ENCODE results near the gene IFT80. TPM values are rescaled to one million over a fixed set of nuclear protein-coding genes. Genes with fewer than 3 reads are reported as not detected.
A peak's percentile ranks its signal among the peaks of the same experiment; 100 is the strongest.
"Not testable (repeated sequence)": the region's sequence is repeated elsewhere in the genome, so short reads cannot be mapped to it uniquely, and the experiment has no call there.

The IFT80 gene
- total and polyA plus RNA-seq, 4 experiments from 2014 or later, result 4.1 to 38.8 (median 19.6) TPM

DNA sequence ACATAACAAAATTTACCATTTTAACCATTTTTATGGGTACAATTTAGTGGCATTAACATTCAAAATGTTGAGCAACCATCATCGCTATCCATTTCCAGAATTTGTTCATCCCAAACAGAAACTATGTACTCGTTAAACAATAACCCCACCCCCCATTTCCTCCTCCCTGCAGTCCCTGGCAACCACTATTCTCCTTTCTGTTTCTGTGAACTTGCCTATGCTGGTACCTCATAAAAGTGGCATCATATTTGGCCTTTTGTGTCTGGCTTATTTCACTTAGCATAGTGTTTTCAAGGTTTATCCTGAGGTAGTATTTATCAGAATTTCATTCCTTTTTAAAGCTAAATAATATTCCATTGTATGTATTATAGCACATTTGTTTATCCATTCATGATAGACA, 141.4 kb downstream of the IFT80 start:
- ChIA-PET CTCF (ENCODE audit: partially characterized antibody) (no interaction called here), POLR2A (ENCODE audit: partially characterized antibody) (no interaction called here)
- Mint-ChIP-seq H3K27me3 (no peaks in the 10 kb centered on the region), H3K9me3 (no peaks in the 10 kb centered on the region), H3K36me3 (peaks cover 4 to 8% of the 10 kb centered on the region in 2 donors), H3K27ac (no peak overlapping the region), H3K4me1 (peaks cover 0 to 7% (median 3%) of the 10 kb centered on the region in 4 donors), H3K4me3 (no peak overlapping the region)
- Histone ChIP-seq H3K27me3 (ENCODE audit: insufficient read depth, low read length) (no peaks in the 10 kb centered on the region), H3K36me3 (ENCODE audit: insufficient read depth, low read length) (no peaks in the 10 kb centered on the region), H3K27ac (ENCODE audit: low read depth, low read length) (no peak overlapping the region), H3K9me3 (ENCODE audit: control insufficient read depth in 1 of 2, low read length in 2 of 2) (no peaks in the 10 kb centered on the region), H3K4me1 (ENCODE audit: insufficient read depth, low read length) (no peaks in the 10 kb centered on the region), H3K4me3 (ENCODE audit: low read length in 2 of 2) (no peak overlapping the region)
- intact Hi-C loops (cut with micrococcal nuclease), result no loop called here
- DNase-seq, result no peak

DNA sequence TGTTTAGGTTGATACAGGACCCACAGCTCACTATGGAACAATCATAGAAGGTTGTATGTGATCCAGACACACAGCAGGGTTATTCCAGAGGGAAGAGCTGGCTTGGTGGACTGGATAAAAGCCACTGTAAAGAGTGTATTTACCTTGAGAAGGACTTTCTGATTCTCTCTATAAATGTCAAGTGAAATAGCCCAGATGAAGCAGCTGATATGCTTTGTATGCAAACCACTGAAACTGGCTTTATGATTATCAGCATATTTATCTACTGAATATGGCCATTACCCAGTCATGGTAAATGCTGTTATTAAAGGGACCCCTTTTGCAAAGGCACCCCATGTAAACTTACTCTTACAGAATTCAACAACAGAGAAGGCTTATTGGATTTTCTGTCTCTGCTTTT, 145.7 kb downstream of the IFT80 start:
- Histone ChIP-seq H3K4me1 (ENCODE audit: insufficient read depth, low read length) (no peaks in the 10 kb centered on the region), H3K27me3 (ENCODE audit: insufficient read depth, low read length) (no peaks in the 10 kb centered on the region), H3K9me3 (ENCODE audit: control insufficient read depth in 1 of 2, low read length in 2 of 2) (no peaks in the 10 kb centered on the region), H3K27ac (ENCODE audit: low read depth, low read length) (no peak overlapping the region), H3K4me3 (ENCODE audit: low read length in 2 of 2) (no peak overlapping the region), H3K36me3 (ENCODE audit: insufficient read depth, low read length) (no peaks in the 10 kb centered on the region)
- no peak overlapping the region for H3K4me3 Mint-ChIP-seq
- intact Hi-C loops (cut with micrococcal nuclease), result no loop called here
- no peak for DNase-seq
- no peaks in the 10 kb centered on the region for H3K36me3 Mint-ChIP-seq
- H3K27me3 Mint-ChIP-seq, result no peaks in the 10 kb centered on the region
- CTCF ChIA-PET (ENCODE audit: partially characterized antibody), result no interaction called here
- no peaks in the 10 kb centered on the region for H3K4me1 Mint-ChIP-seq
- no peaks in the 10 kb centered on the region for H3K9me3 Mint-ChIP-seq
- POLR2A ChIA-PET (ENCODE audit: partially characterized antibody), result no interaction called here
- H3K27ac Mint-ChIP-seq, result peak overlapping the region in 1 of 7 donors; percentile 1

DNA sequence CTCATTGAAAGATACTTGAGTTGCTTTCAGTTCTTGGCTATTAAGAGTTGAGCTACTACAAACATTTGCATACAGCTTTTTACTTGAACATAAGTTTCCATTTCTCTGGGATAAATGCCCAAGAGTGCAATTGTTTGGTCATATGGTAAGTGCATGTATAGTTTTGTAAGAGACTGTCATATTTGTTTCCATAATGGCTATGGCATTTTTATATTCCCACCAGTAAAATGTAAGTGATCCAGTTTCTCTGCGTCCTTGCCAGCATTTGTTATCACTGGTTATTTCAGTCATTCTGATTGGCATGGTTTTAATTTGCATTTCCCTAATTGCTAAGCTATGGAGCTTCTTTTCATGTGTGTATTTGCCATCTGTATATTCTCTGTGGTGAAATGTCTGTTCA, 151.3 kb downstream of the IFT80 start:
- CTCF ChIA-PET (ENCODE audit: partially characterized antibody), result no interaction called here

DNA sequence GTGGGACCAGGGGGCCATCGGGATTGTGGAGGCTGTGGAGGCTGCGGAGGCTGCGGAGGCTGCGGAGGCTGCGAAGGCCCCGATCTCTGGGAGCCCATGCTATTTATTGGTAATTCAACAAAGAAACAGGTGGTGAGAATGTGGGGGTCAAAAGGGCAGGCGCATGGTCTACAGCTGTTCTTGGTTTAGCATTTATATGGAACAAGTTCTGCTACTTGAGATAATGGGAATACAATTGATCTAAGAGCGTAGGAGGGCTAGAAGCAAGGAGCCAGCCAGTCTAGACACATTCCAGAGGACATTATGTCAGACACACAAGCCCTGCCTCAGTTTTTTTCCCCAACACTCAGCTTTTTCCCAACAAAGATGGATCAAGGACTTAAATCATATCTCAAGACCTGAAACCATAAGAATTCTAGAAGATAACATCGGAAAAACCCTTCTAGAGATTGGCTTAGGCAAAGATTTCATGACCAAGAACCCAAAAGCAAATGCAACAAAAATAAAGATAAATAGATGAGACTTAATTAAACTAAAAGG, 153.7 kb downstream of the IFT80 start:
- Histone ChIP-seq H3K27ac (ENCODE audit: low read depth, low read length) (no peak overlapping the region), H3K9me3 (ENCODE audit: control insufficient read depth in 1 of 2, low read length in 2 of 2) (no peaks in the 10 kb centered on the region), H3K4me3 (ENCODE audit: low read length in 2 of 2) (no peak overlapping the region), H3K27me3 (ENCODE audit: insufficient read depth, low read length) (no peaks in the 10 kb centered on the region), H3K36me3 (ENCODE audit: insufficient read depth, low read length) (no peaks in the 10 kb centered on the region), H3K4me1 (ENCODE audit: insufficient read depth, low read length) (no peaks in the 10 kb centered on the region)
- no peak overlapping the region for H3K4me3 Mint-ChIP-seq
- CTCF ChIA-PET (ENCODE audit: partially characterized antibody), result no interaction called here
- H3K9me3 Mint-ChIP-seq, result peaks cover 0 to 6% (median under 1%) of the 10 kb centered on the region in 8 donors
- intact Hi-C loops (cut with micrococcal nuclease), result no loop called here
- H3K27ac Mint-ChIP-seq, result no peak overlapping the region
- H3K36me3 Mint-ChIP-seq, result no peaks in the 10 kb centered on the region
- H3K27me3 Mint-ChIP-seq, result peaks cover under 1 to 14% of the 10 kb centered on the region in 2 donors
- DNase-seq, result no peak
- POLR2A ChIA-PET (ENCODE audit: partially characterized antibody), result no interaction called here
- no peaks in the 10 kb centered on the region for H3K4me1 Mint-ChIP-seq

More for the DNA sequence above, 151.3 kb downstream of the IFT80 start:
- POLR2A ChIA-PET (ENCODE audit: partially characterized antibody), result no interaction called here
- H3K4me1 Mint-ChIP-seq, result no peaks in the 10 kb centered on the region
- H3K36me3 Mint-ChIP-seq, result no peaks in the 10 kb centered on the region
- H3K27me3 Mint-ChIP-seq, result peaks cover 0 to 7% of the 10 kb centered on the region in 2 donors
- intact Hi-C loops (cut with micrococcal nuclease), result no loop called here
- no peak for DNase-seq
- Histone ChIP-seq H3K4me3 (ENCODE audit: low read length in 2 of 2) (no peak overlapping the region), H3K27me3 (ENCODE audit: insufficient read depth, low read length) (no peaks in the 10 kb centered on the region), H3K4me1 (ENCODE audit: insufficient read depth, low read length) (no peaks in the 10 kb centered on the region), H3K27ac (ENCODE audit: low read depth, low read length) (no peak overlapping the region), H3K36me3 (ENCODE audit: insufficient read depth, low read length) (no peaks in the 10 kb centered on the region), H3K9me3 (ENCODE audit: control insufficient read depth in 1 of 2, low read length in 2 of 2) (no peaks in the 10 kb centered on the region)
- H3K9me3 Mint-ChIP-seq, result peaks cover 0 to 5% (median 0%) of the 10 kb centered on the region in 8 donors
- H3K4me3 Mint-ChIP-seq, result no peak overlapping the region
- no peak overlapping the region for H3K27ac Mint-ChIP-seq

DNA sequence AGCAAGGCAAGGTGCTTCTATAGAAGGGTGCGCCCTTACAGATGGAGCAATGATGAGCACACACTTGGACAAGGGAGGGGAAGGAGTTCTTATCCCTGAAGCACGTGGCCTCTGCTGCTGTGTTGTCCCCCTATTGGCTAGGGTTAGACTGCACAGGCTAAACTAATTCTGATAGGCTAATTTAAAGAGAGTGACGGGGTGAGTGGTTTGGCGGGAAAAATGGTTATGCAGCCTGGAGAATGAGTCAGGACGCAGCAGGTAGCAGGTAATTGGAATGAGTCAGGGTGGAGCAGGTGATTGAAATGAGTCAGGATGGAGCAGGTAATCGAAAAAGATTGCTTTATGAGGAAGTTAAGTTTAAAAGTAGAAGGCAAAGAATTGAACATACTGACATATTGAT, 158.3 kb downstream of the IFT80 start:
- H3K9me3 Mint-ChIP-seq; H3K27ac ChIP-seq (ENCODE audit: low read depth, low read length); DNase-seq; H3K4me3 Mint-ChIP-seq; intact Hi-C loops (cut with micrococcal nuclease); H3K36me3 ChIP-seq (ENCODE audit: insufficient read depth, low read length); CTCF ChIA-PET (ENCODE audit: partially characterized antibody); H3K4me1 ChIP-seq (ENCODE audit: insufficient read depth, low read length); H3K4me1 Mint-ChIP-seq; H3K9me3 ChIP-seq (ENCODE audit: control insufficient read depth in 1 of 2, low read length in 2 of 2); H3K36me3 Mint-ChIP-seq; H3K27me3 ChIP-seq (ENCODE audit: insufficient read depth, low read length); POLR2A ChIA-PET (ENCODE audit: partially characterized antibody); H3K4me3 ChIP-seq (ENCODE audit: low read length in 2 of 2); H3K27ac Mint-ChIP-seq: not testable (repeated sequence)
- peaks cover 13 to 20% of the 10 kb centered on the region in 2 donors for H3K27me3 Mint-ChIP-seq

DNA sequence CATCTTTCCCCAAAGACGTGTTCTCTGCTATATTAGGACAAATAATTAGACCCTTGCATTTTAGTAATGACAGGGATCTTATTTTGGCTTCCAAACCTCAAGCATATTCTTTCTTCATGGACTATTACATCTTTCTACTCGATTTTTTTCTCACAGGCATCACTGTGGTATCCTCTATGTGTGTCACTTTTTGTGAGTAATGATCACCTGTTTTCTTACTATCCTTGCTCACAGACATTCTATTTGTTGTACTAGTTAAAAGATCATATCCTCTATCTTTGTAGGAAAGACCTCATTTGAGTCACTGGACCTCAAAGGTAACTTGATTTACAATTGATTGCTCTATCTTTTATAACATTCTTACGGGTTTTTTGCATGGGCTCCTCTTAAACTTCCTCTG, 167.0 kb downstream of the IFT80 start:
- no peak overlapping the region for H3K4me3 Mint-ChIP-seq
- H3K4me1 ChIP-seq (ENCODE audit: insufficient read depth, low read length), result no peaks in the 10 kb centered on the region
- no peaks in the 10 kb centered on the region for H3K36me3 ChIP-seq (ENCODE audit: insufficient read depth, low read length)
- ChIA-PET POLR2A (ENCODE audit: partially characterized antibody) (no interaction called here), CTCF (ENCODE audit: partially characterized antibody) (no interaction called here)
- peaks cover 14 to 26% of the 10 kb centered on the region in 2 donors for H3K27me3 Mint-ChIP-seq
- H3K9me3 ChIP-seq (ENCODE audit: control insufficient read depth in 1 of 2, low read length in 2 of 2), result no peaks in the 10 kb centered on the region
- H3K4me3 ChIP-seq (ENCODE audit: low read length in 2 of 2), result no peak overlapping the region
- no peak for DNase-seq
- peaks cover 0 to 3% (median 0%) of the 10 kb centered on the region in 8 donors for H3K9me3 Mint-ChIP-seq
- intact Hi-C loops (cut with micrococcal nuclease), result no loop called here
- H3K27ac ChIP-seq (ENCODE audit: low read depth, low read length), result no peak overlapping the region
- peaks cover 14% of the 10 kb centered on the region for H3K27me3 ChIP-seq (ENCODE audit: insufficient read depth, low read length)
- H3K4me1 Mint-ChIP-seq, result peaks cover 0 to 2% (median 0%) of the 10 kb centered on the region in 4 donors
- no peaks in the 10 kb centered on the region for H3K36me3 Mint-ChIP-seq
- no peak overlapping the region for H3K27ac Mint-ChIP-seq

DNA sequence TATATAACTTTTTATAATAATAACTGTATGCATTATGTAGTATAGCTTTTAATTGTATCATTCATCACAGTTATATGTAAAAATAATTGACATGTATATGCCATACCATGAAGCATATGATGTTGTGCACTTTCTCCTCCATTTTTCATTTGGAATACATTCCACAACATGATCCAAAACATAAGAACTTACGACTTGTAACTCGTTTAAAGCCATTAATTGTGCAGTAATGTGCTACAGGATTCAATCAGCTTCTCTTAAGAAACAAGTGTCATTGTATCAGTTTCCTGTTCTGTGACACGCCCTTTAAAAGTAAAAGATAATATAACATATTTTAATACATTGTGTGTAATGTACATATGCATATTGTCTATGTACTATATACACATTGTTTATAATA, 171.6 kb downstream of the IFT80 start:
- Histone ChIP-seq H3K27me3 (ENCODE audit: insufficient read depth, low read length) (peaks cover 31% of the 10 kb centered on the region), H3K36me3 (ENCODE audit: insufficient read depth, low read length) (no peaks in the 10 kb centered on the region), H3K4me3 (ENCODE audit: low read length in 2 of 2) (no peak overlapping the region), H3K4me1 (ENCODE audit: insufficient read depth, low read length) (peaks cover 18% of the 10 kb centered on the region), H3K27ac (ENCODE audit: low read depth, low read length) (no peak overlapping the region), H3K9me3 (ENCODE audit: control insufficient read depth in 1 of 2, low read length in 2 of 2) (no peaks in the 10 kb centered on the region)
- Mint-ChIP-seq H3K27ac (no peak overlapping the region), H3K4me1 (peaks cover 13 to 22% (median 17%) of the 10 kb centered on the region in 4 donors), H3K4me3 (peak overlapping the region in 1 of 8 donors; percentile 32), H3K27me3 (peaks cover 38 to 50% of the 10 kb centered on the region in 2 donors), H3K9me3 (no peaks in the 10 kb centered on the region), H3K36me3 (no peaks in the 10 kb centered on the region)
- intact Hi-C loops (cut with micrococcal nuclease), result loop anchor here (5.0 kb wide), 1 partner anchor 175 kb away; no protein-coding TSS in a partner anchor
- CTCF ChIA-PET (ENCODE audit: partially characterized antibody), result no interaction called here
- POLR2A ChIA-PET (ENCODE audit: partially characterized antibody), result no interaction called here
- no peak for DNase-seq
